ENCODE measurements around the gene LTB4R.
A peak's percentile ranks its signal among the peaks of the same experiment; 100 is the strongest.

The LTB4R gene

DNA sequence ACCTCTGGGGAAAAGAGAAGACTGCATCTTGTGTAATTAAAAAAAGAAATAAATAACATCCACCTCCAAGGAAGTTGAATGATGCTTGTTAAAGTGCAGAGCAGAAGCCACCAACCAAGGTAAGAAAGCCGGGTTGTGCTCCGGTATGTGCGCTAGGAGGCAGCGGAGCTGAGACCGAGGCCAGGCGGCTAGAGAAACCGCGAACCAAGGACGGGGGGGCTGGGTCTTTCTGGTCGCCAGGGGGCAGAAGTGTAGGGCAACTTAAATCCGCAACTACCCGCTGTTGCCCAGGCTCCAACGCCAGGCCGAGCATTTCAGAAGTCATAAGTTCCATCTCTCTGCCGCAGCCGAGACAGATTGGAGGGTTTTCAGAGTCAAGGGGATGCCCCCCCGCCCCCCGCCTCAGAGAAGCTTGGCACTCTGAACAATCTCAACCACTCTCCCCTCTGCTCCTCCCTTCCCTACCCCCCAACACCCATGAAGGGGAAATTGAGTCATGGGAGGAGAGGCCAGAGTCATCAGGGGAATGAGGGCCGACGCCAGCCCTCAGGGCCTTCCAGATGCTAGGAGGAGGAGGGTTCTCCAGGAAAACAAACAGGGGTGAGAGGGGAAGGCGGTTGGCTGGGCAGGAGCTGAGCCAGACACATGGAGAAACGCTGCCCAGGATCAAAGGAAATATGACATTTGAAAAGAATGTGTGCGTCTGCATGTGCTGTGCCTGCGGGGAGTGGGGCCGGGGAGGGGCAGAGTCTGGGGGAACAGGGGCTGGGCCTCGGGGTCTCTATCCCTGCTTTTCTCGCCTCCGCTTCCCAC, 54.5 kb downstream of the LTB4R start:
- Histone ChIP-seq H3K79me2 (no peaks in the 10 kb centered on the region), H3K4me3 (ENCODE audit: low read depth, low read length) (peak overlapping the region; percentile 87), H3K4me1 (peaks cover 19% of the 10 kb centered on the region), H3K36me3 (ENCODE audit: control insufficient read depth, insufficient read depth, low read length) (no peaks in the 10 kb centered on the region), H3K27me3 (ENCODE audit: control insufficient read depth, insufficient read depth, low read length) (no peaks in the 10 kb centered on the region), H3K4me2 (ENCODE audit: low read length) (peak overlapping the region; percentile 99), H3K27ac (peak overlapping the region; percentile 87), H3K9me3 (ENCODE audit: control insufficient read depth, low read length) (no peaks in the 10 kb centered on the region), H2AFZ (peak overlapping the region; percentile 91), H3K9ac (no peak overlapping the region)
- peak; percentile 94 for TF ChIP-seq CTCF (IDR thresholded peaks at IDR 0.05)

- H3K79me2 ChIP-seq, result no peaks in the 10 kb centered on the region
- H3K4me3 ChIP-seq (ENCODE audit: low read depth, low read length), result peak overlapping the region; percentile 87
- peaks cover 20% of the 10 kb centered on the region for H3K4me1 ChIP-seq
These were observed 55.1 kb downstream of the LTB4R start for GRCh38 chr14:24366413-24366720.

GRCh38 chr14:24366721-24367513, 55.6 kb downstream of the LTB4R start:
- Histone ChIP-seq H3K9ac (peak overlapping the region; percentile 40), H3K27me3 (ENCODE audit: control insufficient read depth, insufficient read depth, low read length) (no peaks in the 10 kb centered on the region), H2AFZ (peak overlapping the region; percentile 91), H3K4me3 (ENCODE audit: low read depth, low read length) (peak overlapping the region; percentile 87), H3K36me3 (ENCODE audit: control insufficient read depth, insufficient read depth, low read length) (no peaks in the 10 kb centered on the region), H3K4me2 (ENCODE audit: low read length) (peak overlapping the region; percentile 99), H3K4me1 (peaks cover 20% of the 10 kb centered on the region), H3K27ac (peak overlapping the region; percentile 87), H3K79me2 (no peaks in the 10 kb centered on the region), H3K9me3 (ENCODE audit: control insufficient read depth, low read length) (no peaks in the 10 kb centered on the region)
- TF ChIP-seq CTCF (IDR thresholded peaks at IDR 0.05), result no peak

More at GRCh38 chr14:24366413-24366720, 55.1 kb downstream of the LTB4R start:
- H3K27ac ChIP-seq, result peak overlapping the region; percentile 87
- no peak for TF ChIP-seq CTCF (IDR thresholded peaks at IDR 0.05)
- no peaks in the 10 kb centered on the region for H3K27me3 ChIP-seq (ENCODE audit: control insufficient read depth, insufficient read depth, low read length)
- peak overlapping the region; percentile 40 for H3K9ac ChIP-seq
- H2AFZ ChIP-seq, result peak overlapping the region; percentile 91
- H3K36me3 ChIP-seq (ENCODE audit: control insufficient read depth, insufficient read depth, low read length), result no peaks in the 10 kb centered on the region
- H3K9me3 ChIP-seq (ENCODE audit: control insufficient read depth, low read length), result no peaks in the 10 kb centered on the region
- peak overlapping the region; percentile 99 for H3K4me2 ChIP-seq (ENCODE audit: low read length)

All from parathyroid adenoma (tissue), 2 donors.